ENCODE data around the gene SLC22A16. TPM values are rescaled to one million over a fixed set of nuclear protein-coding genes. Genes with fewer than 3 reads are reported as not detected.

The SLC22A16 gene
- total and polyA plus RNA-seq, 10 of the 15 experiments (the other 5 are each of a cell fraction or from before 2014, with no cell fraction given), result not detected

DNA sequence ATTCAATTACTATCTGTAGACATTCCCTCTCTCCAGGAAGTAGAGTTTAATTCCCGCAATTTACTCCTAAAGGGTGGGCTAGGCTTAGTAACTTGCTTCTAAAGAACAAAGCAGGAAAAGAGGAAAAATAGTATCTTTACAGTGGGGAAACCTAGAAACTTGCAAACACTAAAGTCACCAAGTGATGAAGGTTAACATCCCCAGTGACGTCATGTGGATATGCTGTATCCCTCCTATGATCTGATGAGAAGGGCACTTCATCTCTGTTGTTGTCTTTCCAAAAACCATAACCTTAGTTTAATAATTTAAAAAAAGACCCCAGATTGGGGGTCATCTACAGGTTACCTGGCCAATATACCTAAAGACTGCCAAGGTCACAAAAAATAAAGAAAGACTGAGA lies 17.3 kb downstream of the SLC22A16 start:
- H3K36me3 ChIP-seq (ENCODE audit: control insufficient read depth in 2 of 2, insufficient read depth in 2 of 2, low read length in 1 of 2), result no peaks in the 10 kb centered on the region
- H3K4me3 ChIP-seq, result no peak overlapping the region
- no peaks in the 10 kb centered on the region; a peak in 1 of 4 replicates for H3K27me3 ChIP-seq (replicated peaks in 1 of 2; ENCODE audit: control insufficient read depth in 2 of 2, insufficient read depth in 2 of 2, low read length in 1 of 2)
- ChIA-PET SMC1A (ENCODE audit: uncharacterized antibody, unreplicated experiment) (no interaction called here), RAD21 (ENCODE audit: unreplicated experiment) (no interaction called here), POLR2A (no interaction called here), CTCF (no interaction called here)
- FAIRE-seq, result no peak
- WGBS (ENCODE audit: insufficient coverage, insufficient replicate concordance, low lambda C conversion rate, missing lambda C conversion rate), result 73% methylated on average over 2 of the region's 2 CpGs
- in situ Hi-C loops (cut with MboI), result no loop called here
- no peak for ATAC-seq
- no peaks in the 10 kb centered on the region for H4K20me1 ChIP-seq (ENCODE audit: control insufficient read depth, insufficient read depth)
- no peak overlapping the region for H3K4me2 ChIP-seq (ENCODE audit: control insufficient read depth, insufficient read depth)
- H3K4me1 ChIP-seq (ENCODE audit: control insufficient read depth, insufficient read depth, low read length), result no peaks in the 10 kb centered on the region
- no peak overlapping the region for H3K9ac ChIP-seq (ENCODE audit: control insufficient read depth, insufficient read depth, low read length)
- no peak for DNase-seq (ENCODE audit: low read depth, low spot score)
- H2AFZ ChIP-seq (ENCODE audit: control insufficient read depth, low read depth, low read length), result no peak overlapping the region
- H3K79me2 ChIP-seq (ENCODE audit: control insufficient read depth, insufficient read depth, low read length), result no peaks in the 10 kb centered on the region
- intact Hi-C loops (cut with micrococcal nuclease; ENCODE audit: unreplicated experiment), result loop anchor here (5.0 kb wide), 1 partner anchor 488 kb away; no protein-coding TSS in a partner anchor
- no TSS peak for BruUV-seq (replicated peaks)
- TF ChIP-seq ESRRA (IDR thresholded peaks at IDR 0.05; ENCODE audit: low read length), result no peak
- TF ChIP-seq NFYB (IDR thresholded peaks at IDR 0.05; ENCODE audit: insufficient read depth, low read depth, low read length), result no peak
- TF ChIP-seq RBBP5 (conservative IDR thresholded peaks at IDR 0.05), result no peak
- TF ChIP-seq GATAD2B (conservative IDR thresholded peaks at IDR 0.05; ENCODE audit: low read depth), result no peak
- no peak for TF ChIP-seq RAD51 (IDR thresholded peaks at IDR 0.05)
- no peak for TF ChIP-seq ZBED1 (IDR thresholded peaks at IDR 0.05; ENCODE audit: borderline replicate concordance)
- TF ChIP-seq ZSCAN29 (IDR thresholded peaks at IDR 0.05), result no peak
- no peak for TF ChIP-seq CHD2 (IDR thresholded peaks at IDR 0.05; ENCODE audit: borderline replicate concordance, low read depth, low read length)
- TF ChIP-seq EP300 (IDR thresholded peaks at IDR 0.05; ENCODE audit: borderline replicate concordance in 1 of 2, control insufficient read depth in 1 of 2, low read depth in 2 of 2, low read length in 2 of 2), result no peak
- TF ChIP-seq JUNB (IDR thresholded peaks at IDR 0.05), result no peak
- TF ChIP-seq MTA2 (IDR thresholded peaks at IDR 0.05; ENCODE audit: low read depth), result no peak
- TF ChIP-seq STAT1 (conservative IDR thresholded peaks at IDR 0.05), result no peak
- TF ChIP-seq KAT2A (conservative IDR thresholded peaks at IDR 0.05; ENCODE audit: control insufficient read depth, low read depth, low read length), result no peak
- no peak for TF ChIP-seq SP1 (IDR thresholded peaks at IDR 0.05; ENCODE audit: low read depth, low read length)
- TF ChIP-seq, protein P1, sequence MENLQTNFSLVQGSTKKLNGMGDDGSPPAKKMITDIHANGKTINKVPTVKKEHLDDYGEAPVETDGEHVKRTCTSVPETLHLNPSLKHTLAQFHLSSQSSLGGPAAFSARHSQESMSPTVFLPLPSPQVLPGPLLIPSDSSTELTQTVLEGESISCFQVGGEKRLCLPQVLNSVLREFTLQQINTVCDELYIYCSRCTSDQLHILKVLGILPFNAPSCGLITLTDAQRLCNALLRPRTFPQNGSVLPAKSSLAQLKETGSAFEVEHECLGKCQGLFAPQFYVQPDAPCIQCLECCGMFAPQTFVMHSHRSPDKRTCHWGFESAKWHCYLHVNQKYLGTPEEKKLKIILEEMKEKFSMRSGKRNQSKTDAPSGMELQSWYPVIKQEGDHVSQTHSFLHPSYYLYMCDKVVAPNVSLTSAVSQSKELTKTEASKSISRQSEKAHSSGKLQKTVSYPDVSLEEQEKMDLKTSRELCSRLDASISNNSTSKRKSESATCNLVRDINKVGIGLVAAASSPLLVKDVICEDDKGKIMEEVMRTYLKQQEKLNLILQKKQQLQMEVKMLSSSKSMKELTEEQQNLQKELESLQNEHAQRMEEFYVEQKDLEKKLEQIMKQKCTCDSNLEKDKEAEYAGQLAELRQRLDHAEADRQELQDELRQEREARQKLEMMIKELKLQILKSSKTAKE (IDR thresholded peaks at IDR 0.05; ENCODE audit: low read depth, poor library complexity, severe bottlenecking), result no peak
- H3K27ac ChIP-seq (ENCODE audit: control insufficient read depth, insufficient read depth), result no peak overlapping the region
- no peaks in the 10 kb centered on the region for H3K9me3 ChIP-seq (replicated peaks; ENCODE audit: control insufficient read depth, insufficient read depth, low read length)

Data from GM12878 (cell line).